NCI-H748 (cell line): Measurements from ENCODE around the gene C17orf113.

Experiments
- DNase-seq: peaks from one replicate; lab custom pipeline; 2025; ENCODE audit not compliant: unreplicated experiment; lab: John Stamatoyannopoulos, UW

Gene C17orf113

GRCh38 chr17:42050393-42051012 is at the start of gene C17orf113:
Gene C17orf113, minus strand, starts transcription at chr17:42050601. Its CDS starts 7,225 bp downstream, at chr17:42043376.
- peak; percentile 69 for DNase-seq

GRCh38 chr17:42098730-42099399 is 48.5 kb upstream of the C17orf113 start:
- DNase-seq, result no peak

- peak; percentile 44 for DNase-seq
Observed at GRCh38 chr17:42097691-42098631, 47.6 kb upstream of the C17orf113 start, which contains the start of gene ZNF385C. Gene ZNF385C, minus strand, starts transcription at chr17:42098473. Its CDS starts 35,417 bp downstream, at chr17:42063056.

- DNase-seq, result no peak
Observed at GRCh38 chr17:42096360-42097111, 46.1 kb upstream of the C17orf113 start.

GRCh38 chr17:42094375-42095069 is 44.1 kb upstream of the C17orf113 start:
- no peak for DNase-seq

GRCh38 chr17:42092939-42093338 is 42.5 kb upstream of the C17orf113 start:
- no peak for DNase-seq

GRCh38 chr17:42090964-42091790 is 40.8 kb upstream of the C17orf113 start:
- DNase-seq, result no peak

- DNase-seq, result no peak
Observed at GRCh38 chr17:42088736-42089135, 38.3 kb upstream of the C17orf113 start.

- peak; percentile 18 for DNase-seq
Observed at GRCh38 chr17:42087736-42088705, 37.6 kb upstream of the C17orf113 start.

GRCh38 chr17:42087042-42087701 is 36.8 kb upstream of the C17orf113 start:
- no peak for DNase-seq

GRCh38 chr17:42081516-42082129 is 31.2 kb upstream of the C17orf113 start:
- DNase-seq, result no peak

GRCh38 chr17:42079541-42079940 is 29.1 kb upstream of the C17orf113 start:
- DNase-seq, result no peak

- no peak for DNase-seq
Observed at GRCh38 chr17:42078396-42079043, 28.1 kb upstream of the C17orf113 start.

GRCh38 chr17:42077755-42078154 is 27.4 kb upstream of the C17orf113 start:
- DNase-seq, result no peak

- DNase-seq, result no peak
Observed at GRCh38 chr17:42076797-42077559, 26.6 kb upstream of the C17orf113 start.

GRCh38 chr17:42075789-42076188 is 25.4 kb upstream of the C17orf113 start:
- no peak for DNase-seq
